Mucosa of descending colon (tissue), 3 donors: ENCODE data around the gene OPA1. TPM values are rescaled to one million over a fixed set of nuclear protein-coding genes. Genes with fewer than 3 reads are reported as not detected.

ENCODE experiments used
- ATAC-seq: fragments of 200-7000 bp; cut with Tn5 transposase; one replicate; pipeline ENCODE4 v1.9.1; 2020; ENCODE audit warnings: mild to moderate bottlenecking, moderate library complexity
- DNase-seq, 3 donors: peaks; one replicate each; pipeline ENCODE4 v3.0.0-alpha.2; 2020
- H3K36me3 ChIP-seq: fragments of 200-600 bp; one replicate; pipeline ENCODE4 v1.8.0; 2021; ENCODE audit warnings: low read depth, mild to moderate bottlenecking
- H3K4me1 ChIP-seq: fragments of 200-600 bp; one replicate; pipeline ENCODE4 v1.8.0; 2021; ENCODE audit warnings: low read depth, mild to moderate bottlenecking
- H3K4me3 ChIP-seq: fragments of 200-600 bp; one replicate; pipeline ENCODE4 v1.8.0; 2021; ENCODE audit warnings: mild to moderate bottlenecking
- H3K9me3 ChIP-seq: fragments of 200-600 bp; one replicate; pipeline ENCODE4 v1.8.0; 2021; ENCODE audit warnings: mild to moderate bottlenecking
- CTCF ChIP-seq: fragments of 200-600 bp; IDR thresholded peaks from one replicate; pipeline ENCODE4 v1.8.0; 2022; ENCODE audit warnings: antibody characterized with exemption, mild to moderate bottlenecking
- intact Hi-C, 2 donors: fragments of 100-400 bp; cut with DNase I in 1 of 2; cut with micrococcal nuclease in 1 of 2; formaldehyde crosslinking; loops; one replicate each; pipeline versions ENCODE4 v1.11.0 to v1.11.1; 2022; cut with DNase I, micrococcal nuclease
- total RNA-seq, 3 donors: library from RNA; stranded (reverse); fragmentation: NEBNext Ultra II Directional in 2 of 3; extraction: Animal tissue kit (Norgen Biotek cat#: 25700) in 2 of 3; gene quantifications; one replicate each; pipeline versions ENCODE4 v1.2.1 to v1.2.4, GENCODE V29; 2021 to 2023
- donor health status: DM: no; HTN: no; CAD: no; lungs with moderate emphysema.
- donor health status: DM: no; HTN: no; CAD: no.
- donor health status: DM: no; HTN: yes; CAD: no.

Gene OPA1
- total RNA-seq, 3 donors from 2014 or later: 67.8 to 90.8 (median 82.1) TPM

DNA sequence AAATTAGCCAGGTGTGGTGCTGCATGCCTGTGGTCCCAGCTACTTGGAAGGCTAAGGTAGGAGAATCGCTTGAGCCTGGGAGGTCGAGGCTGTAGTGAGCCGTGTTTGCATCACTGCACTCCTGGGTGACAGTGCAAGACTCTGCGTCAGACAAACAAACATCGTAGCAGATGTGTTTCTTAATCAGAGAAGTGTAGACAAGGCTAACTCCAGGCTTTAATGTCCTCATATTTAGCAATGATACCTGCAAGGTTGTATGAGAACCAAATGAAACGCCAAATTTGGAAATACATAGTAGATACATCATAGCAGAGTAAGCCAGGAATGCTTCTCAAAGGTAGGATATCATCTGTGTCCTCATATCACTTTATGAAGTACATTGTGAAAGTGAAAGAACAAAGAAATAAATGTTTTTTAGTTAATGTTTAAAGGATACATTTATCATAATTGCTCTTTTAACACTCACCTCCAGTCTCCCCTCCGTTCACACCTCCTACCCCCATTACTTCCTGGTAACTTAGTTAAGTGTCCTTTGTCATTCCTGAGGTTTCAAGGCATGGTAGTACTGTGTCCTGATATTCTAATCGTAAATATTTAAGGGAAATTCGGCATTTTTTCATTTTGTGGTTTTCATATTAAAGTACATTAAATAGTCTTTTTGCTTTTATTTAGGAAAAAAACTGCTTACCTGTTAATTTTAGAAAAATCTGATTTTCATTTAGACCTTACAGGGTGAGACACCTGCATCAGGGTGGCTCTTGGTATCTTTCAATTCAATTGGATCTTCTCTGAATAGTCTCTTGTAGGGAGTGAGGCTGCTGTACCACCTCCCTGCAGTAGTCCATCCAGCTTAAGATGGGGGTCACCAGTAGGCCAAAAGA lies 96.1 kb downstream of the OPA1 start:
- ATAC-seq (peak; percentile 81), DNase-seq (peak in 1 of 3 donors; percentile 15)
- intact Hi-C loops: no loop called here
- H3K9me3 ChIP-seq: no peaks in the 10 kb centered on the region
- TF ChIP-seq CTCF: no peak
- no peak overlapping the region for H3K4me3 ChIP-seq
- H3K4me1 ChIP-seq: no peaks in the 10 kb centered on the region
- no peaks in the 10 kb centered on the region for H3K36me3 ChIP-seq

- no peak overlapping the region for H3K4me3 ChIP-seq
- H3K4me1 ChIP-seq: no peaks in the 10 kb centered on the region
- intact Hi-C loops: no loop called here
- DNase-seq (no peak), ATAC-seq (peak; percentile 26)
- no peak for TF ChIP-seq CTCF
- H3K36me3 ChIP-seq: no peaks in the 10 kb centered on the region
- H3K9me3 ChIP-seq: no peaks in the 10 kb centered on the region
Observed at GRCh38 chr3:193693774-193694173, 100.8 kb downstream of the OPA1 start.

DNA sequence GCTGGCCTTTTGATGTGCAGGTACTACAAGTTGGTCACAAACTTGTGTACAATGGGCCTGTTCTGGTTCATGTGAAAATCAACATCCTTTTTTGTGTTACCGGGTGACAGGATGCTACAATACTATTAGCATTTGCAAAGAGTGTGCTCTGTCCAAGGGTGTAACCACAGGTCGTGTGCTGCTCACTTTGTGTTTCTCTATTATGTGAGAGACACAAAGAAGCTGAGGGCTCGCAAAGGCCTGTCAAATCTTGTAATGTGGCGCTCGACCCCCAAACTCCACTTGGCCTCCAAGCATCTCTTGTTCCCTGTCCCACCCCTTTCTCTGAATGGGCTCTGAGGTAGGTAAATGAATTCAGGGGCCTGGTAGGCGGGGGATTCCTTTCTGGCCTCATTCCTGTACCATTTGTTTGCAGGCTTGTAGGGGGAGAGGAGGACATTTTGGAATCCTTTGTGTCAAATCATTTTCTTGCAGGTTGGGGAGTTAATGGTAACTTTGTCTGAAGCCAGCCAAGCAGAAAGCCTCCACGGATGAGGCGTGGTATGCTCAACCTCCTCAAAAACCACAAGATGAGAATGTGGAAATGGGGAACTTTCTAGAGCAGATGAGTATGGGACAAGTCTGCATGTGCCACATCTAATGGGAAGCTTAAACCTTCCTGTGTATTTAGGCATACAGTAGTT lies 109.1 kb downstream of the OPA1 start:
- H3K9me3 ChIP-seq: no peaks in the 10 kb centered on the region
- ATAC-seq (no peak), DNase-seq (no peak)
- TF ChIP-seq CTCF: no peak
- no peaks in the 10 kb centered on the region for H3K4me1 ChIP-seq
- H3K4me3 ChIP-seq: no peak overlapping the region
- no peaks in the 10 kb centered on the region for H3K36me3 ChIP-seq
- intact Hi-C loops: no loop called here

DNA sequence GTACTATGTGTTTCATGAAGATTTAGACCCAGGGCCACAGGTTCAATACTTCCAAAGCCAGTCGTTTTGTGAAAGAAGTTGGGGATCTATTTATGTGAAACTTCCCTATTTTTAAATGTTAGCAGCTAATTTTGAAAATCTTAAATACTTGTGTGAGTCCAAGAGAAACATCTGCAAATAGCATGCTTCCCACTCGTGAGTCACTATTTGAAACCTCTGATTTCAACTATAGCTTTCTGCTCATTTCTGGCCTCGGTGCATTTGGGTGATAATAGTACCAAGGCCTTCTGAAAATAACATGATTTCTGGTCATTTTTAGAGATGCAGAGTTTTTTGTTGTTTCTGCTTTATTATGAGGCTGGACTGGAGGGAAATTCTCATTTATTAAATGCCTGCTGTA lies 110.0 kb downstream of the OPA1 start:
- Histone ChIP-seq H3K36me3 (no peaks in the 10 kb centered on the region), H3K4me3 (no peak overlapping the region), H3K9me3 (no peaks in the 10 kb centered on the region), H3K4me1 (no peaks in the 10 kb centered on the region)
- DNase-seq: no peak
- ATAC-seq: no peak
- TF ChIP-seq CTCF: no peak
- intact Hi-C loops: no loop called here

GRCh38 chr3:193704431-193704830 lies 111.4 kb downstream of the OPA1 start:
- H3K36me3 ChIP-seq: no peaks in the 10 kb centered on the region
- DNase-seq: no peak
- no peak for TF ChIP-seq CTCF
- H3K9me3 ChIP-seq: no peaks in the 10 kb centered on the region
- no peaks in the 10 kb centered on the region for H3K4me1 ChIP-seq
- ATAC-seq: no peak
- intact Hi-C loops: no loop called here
- no peak overlapping the region for H3K4me3 ChIP-seq
